GM23338 (cell line): Measurements from ENCODE around the gene TCIRG1. TPM values are rescaled to one million over a fixed set of nuclear protein-coding genes. Genes with fewer than 3 reads are reported as not detected.

Source experiments
- microRNA-seq: library from miRNA; unstranded; fragments of <30 nt; microRNA quantifications from one replicate; pipeline ENCODE4, GENCODE V29; 2017
- polyA plus RNA-seq: library from polyadenylated mRNA; unstranded; fragments of >200 nt; fragmentation: Nextera tagmentation; extraction: Ambion mirVana; gene quantifications from 2 replicates; pipeline ENCODE4 v1.2.1, GENCODE V29; 2016
- small RNA-seq: library from RNA; depleted of rRNA; stranded (forward); fragments of <200 nt; gene quantifications from one replicate; pipeline ENCODE3, GENCODE V24; 2014; ENCODE audit warnings: low replicate concordance
- total RNA-seq: library from RNA; depleted of rRNA; stranded (reverse); fragments of >200 nt; shearing (Covaris generic); gene quantifications from 2 replicates; pipeline ENCODE4 v1.2.3, GENCODE V29; 2014; rRNA removed

Gene TCIRG1
- total and polyA plus RNA-seq, 2 experiments from 2014 or later = 20.4 to 40.4 TPM

Small RNA genes lying within 50 kb of the gene (microRNA-seq; reads per million reads assigned to microRNA genes)
- gene MIR4691 (not detected), gene MIR6753 (not detected), gene MIR7113 (0.66 reads per million)

Small RNA genes lying within 50 kb of the gene (small RNA-seq; reads per million reads assigned to genes)
- not detected for gene MIR6753

Other genes with a start within 250 kb of the TCIRG1 start
- 28.0 and 34.4 TPM in 2 replicates for gene UNC93B1, start 34.9 kb upstream of the TCIRG1 start, total RNA-seq
- 15.7 and 16.2 TPM in 2 replicates for gene UNC93B1, start 34.9 kb upstream of the TCIRG1 start, polyA plus RNA-seq
- not detected in 2 replicates for gene ALDH3B1, start 28.7 kb upstream of the TCIRG1 start, total RNA-seq
- 0.17 and 0.52 TPM in 2 replicates for gene ALDH3B1, start 28.7 kb upstream of the TCIRG1 start, polyA plus RNA-seq
- gene NDUFS8, start 8.3 kb upstream of the TCIRG1 start, total RNA-seq = 157 and 175 TPM in 2 replicates
- 304 and 308 TPM in 2 replicates for gene NDUFS8, start 8.3 kb upstream of the TCIRG1 start, polyA plus RNA-seq
- gene CHKA, start 82.4 kb downstream of the TCIRG1 start, total RNA-seq = 92.5 and 94.4 TPM in 2 replicates
- 37.1 and 40.1 TPM in 2 replicates for gene CHKA, start 82.4 kb downstream of the TCIRG1 start, polyA plus RNA-seq
- gene KMT5B, start 174.3 kb downstream of the TCIRG1 start, total RNA-seq = 31.0 and 39.1 TPM in 2 replicates
- gene KMT5B, start 174.3 kb downstream of the TCIRG1 start, polyA plus RNA-seq = 20.5 and 26.4 TPM in 2 replicates
- 45.2 and 57.5 TPM in 2 replicates for gene C11orf24, start 232.9 kb downstream of the TCIRG1 start, total RNA-seq
- gene C11orf24, start 232.9 kb downstream of the TCIRG1 start, polyA plus RNA-seq = 49.8 and 50.7 TPM in 2 replicates